GM21381 (cell line): ENCODE measurements around the gene SYNGR2.
A peak's percentile ranks its signal among the peaks of the same experiment; 100 is the strongest.
"Not testable (repeated sequence)": the region's sequence is repeated elsewhere in the genome, so short reads cannot be mapped to it uniquely, and the experiment has no call there.

ENCODE experiments used
- ATAC-seq: cut with Tn5 transposase; IDR thresholded peaks from one replicate; pipeline ENCODE4 v1.9.1; 2021; ENCODE audit warnings: mild to moderate bottlenecking, moderate library complexity; ENCODE audit not compliant: unreplicated experiment

Gene SYNGR2

DNA sequence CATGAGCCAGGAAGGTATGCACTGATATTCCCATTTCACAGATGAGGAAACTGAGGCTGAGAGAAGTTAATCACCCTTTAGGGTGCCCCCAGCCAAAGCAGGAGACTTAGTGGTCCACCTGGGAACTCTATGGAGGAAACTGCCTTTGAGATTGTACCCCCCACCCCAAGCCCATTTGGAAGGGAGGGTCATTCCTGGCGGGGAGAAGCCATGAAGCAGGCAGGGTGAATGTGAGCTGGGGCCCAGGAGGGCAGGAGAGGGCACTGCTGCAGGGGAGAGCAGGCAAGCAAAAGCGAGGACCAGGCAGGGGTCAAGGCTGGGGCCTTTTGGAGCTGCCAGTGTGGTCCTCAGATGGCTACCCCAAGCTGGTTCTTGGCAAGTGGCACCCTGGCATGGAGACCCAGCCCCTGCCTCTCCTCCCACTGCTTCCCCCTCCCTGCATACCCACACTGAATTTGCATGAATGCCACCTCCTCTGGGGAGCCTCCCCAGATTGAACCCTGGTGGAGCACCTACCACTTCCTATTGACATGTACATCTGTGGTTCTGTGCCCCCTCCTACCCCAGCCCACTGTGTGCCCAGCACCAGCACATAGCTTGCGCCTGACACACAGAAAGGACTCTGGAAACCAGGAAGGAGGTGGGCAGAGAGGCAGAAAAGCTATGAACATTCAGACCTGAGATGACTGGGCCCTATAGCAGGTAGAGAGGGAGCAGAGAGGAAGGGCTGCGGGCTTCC, 38.9 kb upstream of the SYNGR2 start:
- ATAC-seq: no peak

DNA sequence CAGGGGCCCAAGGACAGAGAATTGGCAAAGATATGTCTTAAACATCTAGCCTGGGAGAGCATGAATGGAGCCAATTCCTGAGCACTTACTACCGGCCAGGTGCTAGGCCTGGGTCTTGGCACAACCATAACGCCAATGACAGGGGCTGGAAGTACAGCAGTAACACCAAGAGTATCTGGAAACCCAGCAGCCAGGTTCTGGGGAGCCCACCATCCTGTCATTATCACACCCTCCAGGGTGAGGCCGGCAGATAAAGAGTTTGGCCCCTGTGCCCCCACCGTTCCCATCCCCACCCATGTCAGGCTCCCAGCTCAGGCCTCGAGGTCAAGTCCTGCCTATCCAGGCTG, 38.3 kb upstream of the SYNGR2 start:
- no peak for ATAC-seq

- ATAC-seq: no peak
Measured at GRCh38 chr17:78130437-78131101, 37.8 kb upstream of the SYNGR2 start, which contains the start of gene TMC8. Gene TMC8, plus strand, starts transcription at chr17:78130771. Its CDS starts 818 bp downstream, at chr17:78131589.

GRCh38 chr17:78131172-78132083, 37.0 kb upstream of the SYNGR2 start:
- no peak for ATAC-seq

GRCh38 chr17:78132084-78132676, 36.2 kb upstream of the SYNGR2 start:
- no peak for ATAC-seq

DNA sequence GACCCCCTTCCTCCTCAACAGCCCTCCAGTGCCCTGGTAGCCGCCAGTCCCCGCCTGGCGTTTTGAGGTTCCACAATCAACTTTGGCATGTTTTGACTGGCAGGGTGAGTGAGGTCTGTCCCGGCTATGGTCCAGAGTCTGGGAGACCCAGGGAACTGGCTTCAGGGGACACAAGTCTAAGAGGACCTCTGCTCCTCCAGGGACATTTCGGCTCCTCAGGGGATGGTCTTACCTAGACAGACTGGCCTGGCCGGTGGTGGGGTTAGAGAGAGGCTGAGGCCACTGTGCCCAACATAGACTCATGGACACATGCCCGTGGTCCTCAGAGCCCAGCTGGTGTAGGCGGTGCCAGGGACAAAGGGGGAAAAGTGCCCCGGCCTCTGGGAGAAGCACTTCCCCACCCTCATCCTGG, 35.6 kb upstream of the SYNGR2 start:
- no peak for ATAC-seq

DNA sequence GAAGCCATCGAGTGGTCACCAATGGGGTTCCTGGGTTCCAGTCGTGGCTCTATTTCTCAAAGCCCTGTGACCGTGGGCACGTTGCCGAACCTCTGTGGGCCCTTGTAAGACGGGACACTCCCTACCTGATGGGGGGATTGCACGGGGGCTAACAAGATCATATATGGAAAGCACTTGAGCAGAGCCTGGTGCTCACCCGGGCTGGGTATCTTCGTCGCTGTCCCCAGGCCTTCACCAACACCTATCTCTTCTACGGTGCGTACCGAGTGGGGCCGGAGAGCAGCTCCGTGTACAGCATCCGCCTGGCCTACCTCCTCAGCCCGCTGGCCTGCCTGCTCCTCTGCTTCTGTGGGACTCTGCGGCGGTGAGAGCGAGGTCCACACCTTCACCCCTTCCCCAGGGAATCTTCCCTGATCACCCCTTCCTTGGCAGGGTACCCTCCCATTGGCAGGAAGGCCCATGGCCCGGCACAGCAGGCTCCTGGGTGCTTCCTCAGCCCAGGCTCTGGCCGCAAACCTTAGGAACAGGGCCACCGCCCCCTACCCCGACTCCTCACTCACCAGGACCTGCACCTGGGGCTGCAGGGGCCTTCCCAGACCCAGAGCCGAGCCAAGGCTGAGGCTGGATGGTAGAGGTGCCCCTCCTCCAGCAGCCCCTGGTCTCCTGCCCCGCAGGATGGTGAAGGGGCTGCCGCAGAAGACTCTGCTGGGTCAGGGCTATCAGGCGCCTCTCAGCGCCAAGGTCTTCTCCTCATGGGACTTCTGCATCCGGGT, 35.0 kb upstream of the SYNGR2 start:
- no peak for ATAC-seq

- ATAC-seq: no peak
Measured at GRCh38 chr17:78133971-78134898, 34.1 kb upstream of the SYNGR2 start.

DNA sequence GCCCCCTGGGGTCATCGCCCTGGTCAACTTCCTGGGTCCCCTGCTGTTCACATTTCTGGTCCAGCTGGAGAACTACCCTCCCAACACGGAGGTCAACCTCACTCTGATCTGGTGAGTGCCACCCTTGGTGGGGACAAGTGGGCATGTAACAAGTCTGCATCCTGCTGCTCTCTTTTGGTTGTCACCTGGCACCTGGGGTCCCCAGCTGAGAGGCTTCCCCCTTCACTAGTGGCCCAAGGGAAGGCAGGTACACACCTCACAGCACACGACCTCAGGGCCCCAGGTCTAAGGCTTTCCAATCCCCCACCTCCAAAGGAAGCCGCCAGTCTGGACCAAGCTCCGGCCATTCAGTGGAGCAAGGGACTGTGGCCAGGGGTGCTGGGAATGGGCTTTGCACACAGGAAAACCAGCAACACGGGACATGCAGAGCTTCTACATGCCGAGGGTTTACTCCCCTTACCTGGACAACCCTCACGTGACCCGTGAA, 33.4 kb upstream of the SYNGR2 start:
- no peak for ATAC-seq

- ATAC-seq: no peak
Measured at GRCh38 chr17:78135858-78136500, 32.4 kb upstream of the SYNGR2 start.

DNA sequence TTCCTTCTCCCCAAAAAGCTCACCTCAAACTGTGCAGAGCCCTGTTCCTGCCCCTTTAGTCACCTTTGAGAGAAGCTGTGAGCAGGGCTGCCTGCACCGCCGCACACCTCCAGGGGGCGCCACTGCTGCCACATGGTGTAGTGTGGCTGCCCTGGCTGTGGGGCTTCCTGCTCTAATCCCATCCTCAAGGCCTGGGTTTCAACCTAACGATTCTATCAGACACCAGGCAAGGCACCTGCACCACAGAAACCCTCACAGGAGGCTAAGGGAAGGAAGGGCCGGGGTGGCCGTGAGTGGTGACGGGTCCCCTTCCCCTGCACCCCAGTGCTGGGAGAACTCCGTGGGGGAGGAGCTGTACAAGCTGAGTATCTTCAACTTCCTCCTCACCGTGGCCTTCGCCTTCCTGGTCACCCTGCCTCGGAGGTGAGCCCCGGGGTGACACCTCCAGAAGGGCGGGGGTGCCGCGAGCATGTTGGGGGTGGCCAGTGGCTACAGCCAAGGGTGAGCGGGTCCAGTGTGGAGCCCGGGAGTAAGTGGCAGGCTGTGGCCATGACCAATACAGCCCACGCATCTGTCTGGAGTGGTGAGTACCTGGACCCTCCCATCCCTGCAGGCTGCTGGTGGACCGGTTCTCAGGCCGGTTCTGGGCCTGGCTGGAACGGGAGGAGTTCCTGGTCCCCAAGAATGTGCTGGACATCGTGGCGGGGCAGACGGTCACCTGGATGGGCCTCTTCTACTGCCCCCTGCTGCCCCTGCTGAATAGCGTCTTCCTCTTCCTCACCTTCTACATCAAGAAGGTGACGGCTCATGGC, 30.8 kb upstream of the SYNGR2 start:
- ATAC-seq: no peak

DNA sequence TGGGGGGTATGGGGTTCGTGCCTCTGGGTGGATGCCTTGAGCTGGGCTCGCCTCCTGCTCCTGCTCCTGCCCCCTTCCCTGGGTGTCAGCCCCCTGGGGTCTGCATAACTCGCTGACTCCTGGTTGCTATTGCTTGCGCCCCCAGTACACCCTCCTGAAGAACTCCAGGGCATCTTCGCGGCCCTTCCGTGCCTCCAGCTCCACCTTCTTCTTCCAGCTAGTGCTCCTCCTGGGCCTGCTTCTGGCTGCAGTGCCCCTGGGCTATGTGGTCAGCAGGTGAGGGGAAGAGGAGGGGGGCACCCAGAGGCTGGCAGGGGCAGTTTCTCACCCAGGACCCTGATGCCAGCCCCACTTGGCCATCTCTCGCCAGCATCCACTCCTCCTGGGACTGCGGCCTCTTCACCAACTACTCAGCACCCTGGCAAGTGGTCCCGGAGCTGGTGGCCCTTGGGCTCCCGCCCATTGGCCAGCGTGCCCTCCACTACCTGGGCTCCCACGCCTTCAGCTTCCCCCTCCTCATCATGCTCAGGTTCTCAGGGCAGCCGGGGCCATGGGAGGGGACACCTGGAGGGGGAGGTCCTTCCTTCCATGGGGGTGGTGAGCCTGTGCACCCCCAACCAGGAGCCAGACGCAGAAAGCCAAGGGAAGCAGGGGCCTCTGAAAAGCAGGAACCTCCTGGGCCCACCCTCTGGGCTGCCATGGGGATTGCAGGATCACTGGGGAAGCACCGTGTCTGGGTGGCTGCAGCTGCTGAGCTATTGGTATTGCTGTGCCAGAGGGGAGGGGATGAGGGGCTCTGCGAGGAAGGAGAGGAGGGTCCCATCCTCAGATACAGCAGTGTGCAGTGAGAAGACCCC, 29.9 kb upstream of the SYNGR2 start:
- ATAC-seq: no peak

DNA sequence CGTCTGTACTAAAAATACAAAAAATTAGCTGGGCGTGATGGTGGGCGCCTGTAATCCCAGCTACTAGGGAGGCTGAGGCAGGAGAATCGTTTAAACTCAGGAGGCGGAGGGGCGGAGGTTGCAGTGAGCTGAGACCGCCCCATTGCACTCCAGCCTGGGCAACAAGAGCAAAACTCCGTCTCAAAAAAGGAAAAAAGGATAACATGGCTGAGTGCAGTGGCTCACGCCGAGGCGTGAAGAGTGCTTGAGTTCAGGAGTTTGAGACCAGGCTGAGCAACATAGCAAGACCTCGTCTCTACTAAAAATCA, 28.6 kb upstream of the SYNGR2 start:
- not testable (repeated sequence) for ATAC-seq

DNA sequence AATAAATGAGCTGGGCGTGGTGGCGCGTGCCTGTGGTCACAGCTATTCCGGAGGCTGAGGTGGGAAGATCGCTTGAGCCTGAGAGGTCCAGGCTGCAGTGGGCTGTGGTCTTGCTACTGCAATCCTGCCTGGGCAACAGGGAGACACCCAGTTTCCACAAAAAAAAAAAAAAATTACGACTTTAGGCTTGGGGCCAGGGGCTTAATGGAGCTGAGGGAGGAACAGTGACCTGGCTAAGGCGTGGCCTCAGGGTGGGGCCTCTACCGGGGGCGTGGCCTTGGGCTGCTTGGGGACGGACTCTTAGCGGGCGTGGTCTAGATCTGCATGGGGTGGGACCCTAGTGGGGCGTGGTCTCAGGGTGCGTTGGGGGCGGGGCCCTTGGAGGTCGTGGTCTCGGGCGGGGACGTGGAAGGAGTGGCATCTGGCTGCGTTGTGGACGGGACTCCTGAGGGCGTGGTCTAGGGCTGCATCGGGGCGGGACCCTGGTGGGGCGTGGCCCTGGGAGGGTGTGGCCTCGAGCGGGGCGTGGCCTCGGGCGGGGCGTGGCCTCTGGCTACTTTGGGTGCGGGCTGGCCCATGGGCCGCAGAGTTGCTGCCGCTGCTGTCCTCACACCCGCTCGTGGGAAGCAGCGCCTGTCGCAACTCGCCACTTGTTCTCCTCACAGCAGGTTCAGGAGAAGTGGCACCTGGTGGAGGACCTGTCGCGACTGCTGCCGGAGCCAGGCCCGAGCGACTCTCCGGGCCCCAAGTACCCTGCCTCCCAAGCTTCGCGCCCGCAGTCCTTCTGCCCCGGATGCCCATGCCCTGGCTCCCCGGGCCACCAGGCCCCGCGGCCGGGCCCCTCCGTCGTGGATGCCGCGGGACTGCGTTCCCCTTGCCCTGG, 28.0 kb upstream of the SYNGR2 start:
- ATAC-seq: peak; percentile 75

GRCh38 chr17:78141437-78142118, 26.8 kb upstream of the SYNGR2 start:
- no peak for ATAC-seq
